Muscle of leg (tissue), 11 donors: ENCODE data around the gene HACL1. TPM values are rescaled to one million over a fixed set of nuclear protein-coding genes. Genes with fewer than 3 reads are reported as not detected.

Experiments
- DNase-seq: peaks from one replicate; pipeline ENCODE4 v3.0.0; 2013
- H3K27ac ChIP-seq: one replicate; pipeline ENCODE4 v1.5.1; 2013; ENCODE audit warnings: mild to moderate bottlenecking, low read length, control low read depth
- H3K27me3 ChIP-seq: one replicate; pipeline ENCODE4 v1.6.1; 2013; ENCODE audit warnings: low read length; ENCODE audit not compliant: control insufficient read depth, insufficient read depth
- H3K36me3 ChIP-seq: one replicate; pipeline ENCODE4 v1.6.1; 2013; ENCODE audit warnings: low read length; ENCODE audit not compliant: control insufficient read depth, insufficient read depth
- H3K4me1 ChIP-seq: one replicate; pipeline ENCODE4 v1.6.1; 2013; ENCODE audit warnings: low read length; ENCODE audit not compliant: control insufficient read depth, insufficient read depth
- H3K4me3 ChIP-seq: one replicate; pipeline ENCODE4 v1.5.1; 2013; ENCODE audit warnings: low read length, control low read depth
- H3K9me3 ChIP-seq: replicated peaks from 2 replicates; pipeline ENCODE4 v1.6.1; 2013; ENCODE audit warnings: low read depth, low read length; ENCODE audit not compliant: control insufficient read depth
- WGBS: methylation state at CpG from one replicate; pipeline ENCODE4 v1.1.5; 2013; ENCODE audit warnings: missing lambda C conversion rate; ENCODE audit not compliant: insufficient coverage; 5-methylcytosine and 5-hydroxymethylcytosine counted together
- polyA plus RNA-seq, 8 donors: library from polyadenylated mRNA; unstranded; fragments of 120-200 nt; gene quantifications; one replicate each; pipeline versions ENCODE4 v1.2.1 to v1.2.3, GENCODE V29; 2013; ENCODE audit warnings: inconsistent platforms in 1 of 8, low replicate concordance in 1 of 8; ENCODE audit not compliant: insufficient read length in 8 of 8, insufficient read depth in 1 of 8
- total RNA-seq: library from RNA; stranded (reverse); fragments of 120-200 nt; gene quantifications from one replicate; pipeline ENCODE4 v1.2.4, GENCODE V29; 2013

HACL1 gene
- total and polyA plus RNA-seq, 9 donors: 6.6 to 11.0 (median 8.4) TPM

DNA sequence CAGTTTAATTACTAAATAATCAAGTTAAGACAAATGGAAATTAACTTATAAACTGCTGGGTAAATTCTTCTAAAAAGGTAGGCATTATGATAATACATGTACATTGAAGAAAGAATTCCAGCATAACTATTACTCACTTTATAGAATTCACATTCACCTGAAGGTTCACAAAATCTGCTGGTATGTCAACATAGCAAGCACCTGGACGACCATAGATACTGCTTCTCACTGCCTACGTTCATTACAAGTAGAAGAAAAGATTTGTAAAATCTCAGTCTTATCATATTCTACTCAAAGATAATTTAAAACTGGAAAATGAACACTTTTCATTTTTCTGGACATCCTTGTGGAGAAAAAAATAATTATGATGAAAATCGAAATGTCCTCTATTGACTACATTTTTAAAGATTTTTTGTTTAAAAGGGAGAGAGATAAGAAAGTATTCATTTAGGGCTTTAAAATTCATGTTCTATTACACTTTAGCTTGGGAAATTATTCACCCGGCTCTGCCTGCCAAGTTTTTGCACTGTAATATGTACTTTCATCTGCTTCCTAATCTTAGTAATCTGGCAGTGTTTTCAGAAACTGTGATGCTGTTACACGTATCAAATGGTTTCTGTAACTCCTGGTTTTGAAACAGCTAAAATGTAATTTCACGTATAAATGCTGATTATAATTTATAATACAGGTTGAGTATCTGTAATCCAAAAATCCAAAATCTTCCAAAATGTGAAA is 16.1 kb downstream of the HACL1 start:
- Histone ChIP-seq H3K36me3 (peaks cover 24% of the 10 kb centered on the region), H3K4me1 (no peaks in the 10 kb centered on the region), H3K9me3 (no peaks in the 10 kb centered on the region), H3K27ac (no peak overlapping the region), H3K4me3 (no peak overlapping the region), H3K27me3 (no peaks in the 10 kb centered on the region)
- DNase-seq: peak; percentile 38
- 80% methylated on average over 1 of the region's 6 CpGs for WGBS

DNA sequence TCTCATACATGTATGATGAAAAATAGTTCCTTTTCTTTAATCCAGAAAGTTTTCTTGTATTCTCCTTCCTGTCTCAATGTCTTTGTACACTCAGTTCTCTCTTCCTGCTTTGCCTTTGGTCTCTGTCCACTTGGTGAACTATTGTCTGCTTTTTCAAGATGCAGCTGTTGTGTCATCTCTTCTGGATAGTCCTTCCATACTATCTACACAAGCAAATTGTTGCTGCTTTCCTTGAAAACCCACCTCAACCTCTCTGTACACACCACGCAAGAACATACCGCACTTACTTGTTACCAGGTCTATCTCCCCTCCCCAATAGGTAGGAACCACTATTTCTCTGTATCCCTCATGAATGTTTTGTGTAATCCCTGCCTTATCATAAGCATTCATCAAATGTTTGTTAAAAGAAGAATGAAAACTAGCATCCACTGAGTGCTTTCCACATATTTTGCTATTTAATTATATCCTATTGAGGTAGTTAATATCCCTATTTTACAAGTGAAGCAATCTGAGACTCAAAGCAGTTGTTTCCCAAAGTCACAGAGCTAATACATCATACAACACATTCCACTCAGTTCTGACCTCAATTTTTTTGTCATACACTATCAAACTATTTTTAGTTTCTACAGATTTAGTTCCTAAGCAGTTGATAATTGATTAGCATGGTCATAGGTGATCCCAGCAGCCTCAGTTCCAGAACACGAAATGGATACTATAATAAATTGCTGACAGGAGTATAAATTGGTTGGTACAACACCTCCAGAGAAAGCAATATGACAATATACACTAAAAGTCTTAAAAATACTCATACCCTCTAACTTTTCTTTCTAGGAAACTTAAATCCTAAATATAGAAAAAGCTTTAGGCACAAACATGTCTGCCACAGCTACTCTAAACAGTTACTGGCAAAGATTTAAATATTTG is 19.6 kb downstream of the HACL1 start:
- WGBS: 100% methylated on average over 1 of the region's 3 CpGs

DNA sequence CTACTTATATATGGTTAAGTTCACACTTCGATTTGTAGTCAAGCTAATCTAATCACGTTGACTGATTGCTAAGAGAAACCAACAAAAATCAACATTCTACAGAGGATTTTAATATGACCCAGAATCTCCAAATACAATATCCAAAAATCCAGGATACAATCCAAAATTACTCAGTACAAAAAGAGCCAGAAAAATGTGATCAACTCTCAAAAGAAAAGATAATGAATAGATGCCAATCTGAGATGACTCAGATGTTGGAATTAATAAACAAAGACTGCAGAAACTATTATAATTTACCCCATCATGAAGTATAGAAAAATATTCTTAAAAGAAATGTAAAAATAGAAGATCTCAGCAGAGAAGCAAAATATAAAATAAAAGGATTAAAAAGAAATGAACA is 22.3 kb downstream of the HACL1 start:
- no peak overlapping the region for H3K27ac ChIP-seq
- peaks cover 3% of the 10 kb centered on the region for H3K4me1 ChIP-seq
- WGBS: no CpG with 5 or more reads among the region's 2 CpGs
- DNase-seq: peak; percentile 58
- H3K36me3 ChIP-seq: peaks cover 17% of the 10 kb centered on the region
- no peaks in the 10 kb centered on the region for H3K9me3 ChIP-seq
- H3K4me3 ChIP-seq: no peak overlapping the region
- H3K27me3 ChIP-seq: no peaks in the 10 kb centered on the region

More for the DNA sequence above, 19.6 kb downstream of the HACL1 start:
- no peak overlapping the region for H3K4me3 ChIP-seq
- H3K4me1 ChIP-seq: peaks cover 3% of the 10 kb centered on the region
- H3K9me3 ChIP-seq: no peaks in the 10 kb centered on the region
- H3K27me3 ChIP-seq: no peaks in the 10 kb centered on the region
- H3K36me3 ChIP-seq: peaks cover 19% of the 10 kb centered on the region
- DNase-seq: no peak
- no peak overlapping the region for H3K27ac ChIP-seq

DNA sequence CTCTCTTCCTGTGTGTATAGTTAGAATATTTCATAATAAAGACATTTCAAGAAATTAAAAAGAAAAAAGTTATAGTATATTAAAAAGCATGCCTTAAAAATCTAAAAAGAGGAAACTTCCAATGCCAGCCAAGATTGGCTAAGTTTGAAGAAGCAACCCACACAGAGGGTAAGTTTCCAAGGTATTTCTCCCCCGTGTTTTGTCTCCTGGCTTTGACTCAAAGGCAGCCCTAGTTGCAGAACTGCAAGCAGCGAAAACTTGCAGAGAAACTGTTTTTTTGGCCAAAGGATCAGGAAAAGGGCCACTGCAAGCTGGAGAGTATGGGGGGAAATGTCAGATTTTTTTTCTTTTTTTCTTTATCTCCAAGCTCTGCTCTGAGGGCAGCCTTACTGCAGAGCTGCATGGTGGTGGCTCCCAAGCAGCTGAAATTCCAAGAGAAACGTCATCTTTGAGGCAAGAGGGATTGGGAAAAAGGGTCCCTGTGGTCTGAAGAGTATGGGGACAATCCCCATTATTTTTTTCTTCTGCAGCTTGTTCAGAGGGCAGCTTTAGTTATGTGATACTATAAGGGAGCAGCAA is 23.0 kb downstream of the HACL1 start:
- Histone ChIP-seq H3K36me3 (peaks cover 20% of the 10 kb centered on the region), H3K9me3 (no peaks in the 10 kb centered on the region), H3K4me3 (no peak overlapping the region), H3K4me1 (peaks cover 3% of the 10 kb centered on the region), H3K27ac (no peak overlapping the region), H3K27me3 (no peaks in the 10 kb centered on the region)
- DNase-seq: peak; percentile 63
- 23% methylated on average over 2 of the region's 3 CpGs for WGBS

DNA sequence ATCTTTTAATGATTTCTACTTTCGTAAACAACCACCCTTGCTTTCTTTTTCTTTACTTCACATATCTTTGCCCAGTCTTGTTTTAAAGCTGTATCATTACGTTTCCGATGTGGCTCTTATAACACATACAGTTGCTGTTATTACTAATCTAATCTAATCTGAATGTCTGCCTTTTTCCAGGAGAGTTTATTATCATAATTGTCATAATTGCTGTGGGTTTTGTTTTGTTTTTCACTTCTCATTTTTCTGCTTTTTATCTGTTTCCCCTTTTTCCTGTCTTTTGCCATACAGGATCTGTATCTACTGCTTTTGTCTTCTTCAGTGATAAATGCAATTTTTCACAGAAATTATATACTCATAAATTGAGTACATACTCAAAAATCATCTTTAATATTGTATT is 24.9 kb downstream of the HACL1 start:
- Histone ChIP-seq H3K9me3 (no peaks in the 10 kb centered on the region), H3K36me3 (peaks cover 21% of the 10 kb centered on the region), H3K27ac (no peak overlapping the region), H3K4me3 (no peak overlapping the region), H3K27me3 (no peaks in the 10 kb centered on the region), H3K4me1 (peaks cover 3% of the 10 kb centered on the region)
- no peak for DNase-seq
- WGBS: no CpG with 5 or more reads among the region's 3 CpGs

DNA sequence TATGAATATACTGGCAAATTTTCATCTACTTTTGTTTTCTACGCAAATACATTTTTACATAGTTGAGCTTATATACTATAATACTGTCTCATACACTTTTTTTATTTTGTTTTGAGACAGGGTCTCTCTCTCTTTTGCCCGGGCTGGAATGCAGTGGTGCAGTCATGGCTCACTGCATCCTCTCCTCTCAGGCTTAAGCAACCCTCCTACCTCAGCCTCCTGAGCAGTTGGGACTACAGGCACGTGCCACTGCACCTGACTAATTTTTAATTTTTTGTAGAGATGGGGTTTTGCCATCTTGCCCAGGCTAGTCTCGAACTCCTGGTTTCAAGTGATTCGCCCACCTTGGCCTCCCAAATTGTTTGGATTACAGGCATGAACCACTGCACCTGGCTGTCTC is 25.9 kb downstream of the HACL1 start:
- 100% methylated on average over 1 of the region's 5 CpGs for WGBS
- DNase-seq: no peak
- Histone ChIP-seq H3K4me3 (no peak overlapping the region), H3K27me3 (no peaks in the 10 kb centered on the region), H3K4me1 (peaks cover 3% of the 10 kb centered on the region), H3K36me3 (peaks cover 22% of the 10 kb centered on the region), H3K9me3 (no peaks in the 10 kb centered on the region), H3K27ac (no peak overlapping the region)

DNA sequence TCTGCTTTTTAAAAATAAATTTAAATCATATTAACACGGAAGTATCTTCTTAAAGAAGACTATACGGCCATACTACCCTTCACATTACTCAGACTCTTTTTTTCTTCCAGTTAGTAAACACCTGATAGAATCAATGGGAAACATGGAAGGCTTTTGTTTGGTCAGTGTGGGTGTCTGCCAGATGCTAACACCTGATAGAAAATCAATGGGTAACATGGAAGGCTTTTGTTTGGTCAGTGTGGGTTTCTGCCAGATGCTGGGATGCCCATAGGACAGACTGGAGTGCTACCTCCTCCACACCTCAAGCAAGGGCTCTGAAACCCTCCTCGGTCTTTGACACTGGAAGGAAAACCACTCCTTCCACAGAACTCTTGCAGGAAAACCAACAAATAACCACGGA is 29.2 kb downstream of the HACL1 start:
- no peak overlapping the region for H3K27ac ChIP-seq
- H3K9me3 ChIP-seq: no peaks in the 10 kb centered on the region
- no peaks in the 10 kb centered on the region for H3K4me1 ChIP-seq
- peaks cover 26% of the 10 kb centered on the region for H3K36me3 ChIP-seq
- no CpG with 5 or more reads among the region's 4 CpGs for WGBS
- no peak for DNase-seq
- no peak overlapping the region for H3K4me3 ChIP-seq
- H3K27me3 ChIP-seq: no peaks in the 10 kb centered on the region

DNA sequence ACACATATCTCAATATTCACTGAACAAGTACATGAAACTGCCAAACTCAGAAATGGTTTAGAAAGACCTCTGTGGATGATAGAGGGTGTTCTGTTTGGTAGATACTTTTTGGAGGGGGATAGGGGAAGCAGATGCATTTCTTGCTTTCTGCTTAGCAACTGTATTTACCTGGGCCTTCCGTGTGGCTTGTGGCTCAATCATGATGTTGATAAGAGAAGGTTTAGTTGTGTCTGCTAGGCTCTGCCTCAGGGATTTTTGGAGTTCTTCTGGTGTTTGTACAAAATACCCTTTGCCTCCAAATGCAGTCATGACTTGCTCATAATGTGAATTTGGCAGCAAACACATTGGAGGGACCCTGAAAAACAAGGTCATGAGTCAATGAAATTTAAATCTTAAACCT is 38.2 kb downstream of the HACL1 start:
- Histone ChIP-seq H3K4me1 (no peaks in the 10 kb centered on the region), H3K36me3 (peaks cover 41% of the 10 kb centered on the region), H3K9me3 (no peaks in the 10 kb centered on the region), H3K27ac (no peak overlapping the region), H3K4me3 (no peak overlapping the region), H3K27me3 (no peaks in the 10 kb centered on the region)
- DNase-seq: no peak
- WGBS: no CpG with 5 or more reads among the region's 1 CpG

DNA sequence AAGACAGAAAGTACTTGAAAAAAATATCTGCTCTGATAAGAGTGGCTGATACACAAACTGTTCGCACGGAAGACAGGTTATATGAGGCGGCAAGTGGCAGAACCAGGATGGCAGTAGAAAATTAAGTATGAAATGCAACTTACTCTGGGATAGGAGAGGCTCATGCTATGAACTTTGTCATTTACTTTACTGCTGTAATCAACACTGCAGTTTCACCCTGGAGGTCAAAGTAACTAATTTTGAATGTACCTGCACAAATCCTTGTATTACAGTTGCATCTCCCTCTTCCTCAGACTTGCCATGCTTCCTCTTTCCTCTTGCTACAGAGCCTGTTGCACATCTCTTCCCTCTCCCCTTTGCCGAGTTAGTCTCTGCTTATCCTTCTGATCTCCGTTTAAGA is 38.8 kb downstream of the HACL1 start:
- H3K9me3 ChIP-seq: no peaks in the 10 kb centered on the region
- 92% methylated on average over 4 of the region's 5 CpGs for WGBS
- H3K27ac ChIP-seq: no peak overlapping the region
- peaks cover 38% of the 10 kb centered on the region for H3K36me3 ChIP-seq
- H3K4me1 ChIP-seq: no peaks in the 10 kb centered on the region
- DNase-seq: no peak
- H3K4me3 ChIP-seq: no peak overlapping the region
- no peaks in the 10 kb centered on the region for H3K27me3 ChIP-seq

DNA sequence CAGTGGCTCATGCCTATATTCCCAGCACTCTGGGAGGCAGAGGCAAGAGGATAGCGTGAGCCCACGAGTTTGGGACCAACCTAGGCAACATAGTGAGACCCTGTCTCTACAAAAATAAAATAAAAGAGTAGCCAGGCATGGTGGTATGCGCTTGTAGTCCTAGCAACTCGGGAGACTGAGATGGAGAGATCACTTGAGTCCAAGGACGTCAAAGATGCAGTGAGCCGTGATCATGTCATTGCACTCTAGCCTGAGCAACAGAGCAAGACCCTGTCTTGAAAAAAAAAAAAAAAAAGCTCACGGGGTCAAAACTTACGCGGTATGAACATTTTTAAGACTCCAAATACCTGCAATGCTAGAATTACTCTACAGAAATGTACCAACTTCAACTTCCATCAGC is 42.8 kb downstream of the HACL1 start:
- Histone ChIP-seq H3K9me3 (no peaks in the 10 kb centered on the region), H3K27ac (no peak overlapping the region), H3K27me3 (no peaks in the 10 kb centered on the region), H3K4me3 (no peak overlapping the region), H3K36me3 (peaks cover 24% of the 10 kb centered on the region), H3K4me1 (no peaks in the 10 kb centered on the region)
- 86% methylated on average over 4 of the region's 9 CpGs for WGBS
- DNase-seq: no peak
